SH-SY5Y (cell line): Measurements from ENCODE around the gene NRAP.

Source experiments
- GATA2 ChIP-seq: IDR thresholded peaks from 2 replicates; pipeline ENCODE4 v1.6.1; 2011; ENCODE audit warnings: mild to moderate bottlenecking, low read depth, low read length
- GATA3 ChIP-seq: IDR thresholded peaks from 2 replicates; pipeline ENCODE4 v1.6.1; 2011; ENCODE audit warnings: low read depth, mild to moderate bottlenecking, low read length, moderate library complexity

GRCh38 chr10:113651898-113652297 lies 11.9 kb downstream of the NRAP start:
- TF ChIP-seq GATA2 (no peak), GATA3 (no peak)
